ENCODE data around the gene RBM28.
"Not testable (repeated sequence)": the region's sequence is repeated elsewhere in the genome, so short reads cannot be mapped to it uniquely, and the experiment has no call there.

RBM28 gene

DNA sequence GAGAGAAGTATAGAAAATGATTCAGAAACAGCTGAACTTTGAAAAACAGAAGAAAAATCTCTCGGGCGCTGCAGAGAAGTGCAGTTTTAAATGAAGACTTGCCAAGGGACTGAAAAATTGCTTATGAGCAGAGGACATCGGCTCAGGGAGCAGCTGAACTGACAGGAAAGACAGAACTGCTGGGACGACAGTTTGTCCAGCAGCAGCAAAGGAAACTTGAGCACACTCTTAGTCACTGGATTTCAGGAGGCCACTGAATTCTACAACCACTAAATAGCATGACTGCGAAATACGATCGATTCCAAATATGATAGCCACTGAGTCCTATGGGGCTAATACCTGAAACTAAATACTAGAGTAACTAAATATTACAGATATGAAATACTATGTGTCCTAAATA lies 59.6 kb downstream of the RBM28 start:
- H3K36me3 ChIP-seq (ENCODE audit: insufficient read depth, low read length), result no peaks in the 10 kb centered on the region
- H3K4me3 ChIP-seq (ENCODE audit: low read depth, low read length), result no peak overlapping the region
- no peak overlapping the region for H3K27ac ChIP-seq (ENCODE audit: low read depth, low read length)
- no peaks in the 10 kb centered on the region for H3K79me2 ChIP-seq (ENCODE audit: control insufficient read depth, insufficient read depth, low read length, unreplicated experiment)
- H2AFZ ChIP-seq (ENCODE audit: low read length, unreplicated experiment), result no peak overlapping the region
- no peaks in the 10 kb centered on the region for H3K27me3 ChIP-seq (ENCODE audit: insufficient read depth, low read length)
- no peaks in the 10 kb centered on the region for H3K4me1 ChIP-seq (ENCODE audit: control insufficient read depth, insufficient read depth, low read length, unreplicated experiment)

- Histone ChIP-seq H3K27ac (ENCODE audit: low read depth, low read length) (no peak overlapping the region), H3K4me1 (ENCODE audit: control insufficient read depth, insufficient read depth, low read length, unreplicated experiment) (no peaks in the 10 kb centered on the region), H3K79me2 (ENCODE audit: control insufficient read depth, insufficient read depth, low read length, unreplicated experiment) (no peaks in the 10 kb centered on the region), H2AFZ (ENCODE audit: low read length, unreplicated experiment) (no peak overlapping the region), H3K27me3 (ENCODE audit: insufficient read depth, low read length) (no peaks in the 10 kb centered on the region), H3K36me3 (ENCODE audit: insufficient read depth, low read length) (no peaks in the 10 kb centered on the region), H3K4me3 (ENCODE audit: low read depth, low read length) (no peak overlapping the region)
Measured at GRCh38 chr7:128281605-128282380, 61.9 kb downstream of the RBM28 start.

DNA sequence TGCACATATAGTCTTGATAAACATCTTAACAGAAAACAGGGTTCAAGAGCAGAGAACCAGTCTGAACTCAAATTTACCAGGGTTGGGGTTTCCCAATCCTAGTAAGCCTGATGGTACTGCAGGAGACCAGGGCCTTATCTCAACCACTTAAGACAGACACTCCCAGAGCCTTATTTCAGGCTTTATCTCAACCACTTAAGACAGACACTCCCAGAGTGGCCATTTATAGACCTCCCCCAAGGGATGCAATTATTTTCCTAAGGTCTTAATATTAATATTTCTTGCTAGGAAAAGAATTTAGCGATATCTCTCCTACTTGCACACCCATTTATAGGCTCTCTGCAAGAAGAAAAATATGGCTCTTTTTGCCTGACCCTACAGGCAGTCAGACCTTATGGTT lies 63.3 kb downstream of the RBM28 start:
- not testable (repeated sequence) for H2AFZ ChIP-seq (ENCODE audit: low read length, unreplicated experiment)

DNA sequence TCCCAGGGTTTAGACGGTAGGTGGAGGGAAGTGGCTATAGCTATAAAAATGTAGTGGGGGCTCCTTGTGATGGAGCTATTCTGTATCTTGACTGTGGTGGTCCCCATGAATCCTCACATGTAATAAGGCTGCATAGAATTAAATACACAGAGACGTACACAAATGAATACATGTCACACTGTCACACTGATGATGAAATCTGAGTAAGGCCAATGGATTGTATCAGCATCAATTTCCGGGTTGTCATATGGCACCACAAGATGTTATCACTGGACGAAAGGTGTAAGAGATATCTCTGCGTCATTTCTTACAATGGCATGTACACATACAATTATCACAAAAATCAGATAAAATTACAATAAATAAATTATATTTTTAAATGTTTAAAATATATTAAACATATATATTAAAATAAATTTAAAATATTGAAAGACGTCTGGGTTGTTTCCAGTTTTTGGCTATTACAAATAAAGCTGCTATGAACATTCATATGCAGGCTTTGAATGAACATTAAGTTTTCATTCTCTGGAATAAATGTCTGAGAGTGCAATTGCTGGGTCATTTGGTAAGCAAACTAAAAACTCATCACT lies 64.5 kb downstream of the RBM28 start:
- Histone ChIP-seq H3K4me3 (ENCODE audit: low read depth, low read length) (no peak overlapping the region), H3K4me1 (ENCODE audit: control insufficient read depth, insufficient read depth, low read length, unreplicated experiment) (no peaks in the 10 kb centered on the region), H2AFZ (ENCODE audit: low read length, unreplicated experiment) (no peak overlapping the region), H3K27me3 (ENCODE audit: insufficient read depth, low read length) (no peaks in the 10 kb centered on the region), H3K27ac (ENCODE audit: low read depth, low read length) (no peak overlapping the region), H3K36me3 (ENCODE audit: insufficient read depth, low read length) (no peaks in the 10 kb centered on the region), H3K79me2 (ENCODE audit: control insufficient read depth, insufficient read depth, low read length, unreplicated experiment) (no peaks in the 10 kb centered on the region)

More for the DNA sequence above, 63.3 kb downstream of the RBM28 start:
- H3K36me3 ChIP-seq (ENCODE audit: insufficient read depth, low read length); H3K27me3 ChIP-seq (ENCODE audit: insufficient read depth, low read length); H3K4me3 ChIP-seq (ENCODE audit: low read depth, low read length); H3K27ac ChIP-seq (ENCODE audit: low read depth, low read length); H3K4me1 ChIP-seq (ENCODE audit: control insufficient read depth, insufficient read depth, low read length, unreplicated experiment); H3K79me2 ChIP-seq (ENCODE audit: control insufficient read depth, insufficient read depth, low read length, unreplicated experiment): not testable (repeated sequence)

DNA sequence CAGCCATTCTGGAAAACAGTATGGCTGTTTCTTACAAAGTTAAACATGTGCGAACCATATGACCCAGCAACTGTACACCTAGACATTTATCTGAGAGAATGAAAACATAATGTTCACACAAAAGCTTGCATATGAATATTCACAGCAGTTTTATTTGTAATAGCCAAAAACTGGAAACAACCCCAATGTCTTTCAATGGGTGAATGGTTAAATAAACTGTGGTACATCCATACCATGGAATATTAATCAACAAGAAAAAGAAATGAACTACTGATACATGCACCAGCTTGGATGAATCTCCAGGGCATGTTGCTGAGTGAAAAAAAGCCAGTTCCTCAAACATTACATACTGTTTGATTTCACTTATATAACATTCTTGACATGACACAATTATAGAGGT lies 65.3 kb downstream of the RBM28 start:
- H3K4me3 ChIP-seq (ENCODE audit: low read depth, low read length), result no peak overlapping the region
- H3K79me2 ChIP-seq (ENCODE audit: control insufficient read depth, insufficient read depth, low read length, unreplicated experiment), result no peaks in the 10 kb centered on the region
- H3K36me3 ChIP-seq (ENCODE audit: insufficient read depth, low read length), result no peaks in the 10 kb centered on the region
- no peak overlapping the region for H3K27ac ChIP-seq (ENCODE audit: low read depth, low read length)
- no peaks in the 10 kb centered on the region for H3K27me3 ChIP-seq (ENCODE audit: insufficient read depth, low read length)
- no peak overlapping the region for H2AFZ ChIP-seq (ENCODE audit: low read length, unreplicated experiment)
- no peaks in the 10 kb centered on the region for H3K4me1 ChIP-seq (ENCODE audit: control insufficient read depth, insufficient read depth, low read length, unreplicated experiment)

GRCh38 chr7:128275681-128276080 lies 68.0 kb downstream of the RBM28 start:
- H3K4me1 ChIP-seq (ENCODE audit: control insufficient read depth, insufficient read depth, low read length, unreplicated experiment), result no peaks in the 10 kb centered on the region
- H3K27me3 ChIP-seq (ENCODE audit: insufficient read depth, low read length), result peaks cover 17% of the 10 kb centered on the region

GRCh38 chr7:128274884-128275603 lies 68.7 kb downstream of the RBM28 start:
- Histone ChIP-seq H3K4me3 (ENCODE audit: low read depth, low read length) (no peak overlapping the region), H3K27ac (ENCODE audit: low read depth, low read length) (no peak overlapping the region), H3K27me3 (ENCODE audit: insufficient read depth, low read length) (peaks cover 17% of the 10 kb centered on the region), H3K4me1 (ENCODE audit: control insufficient read depth, insufficient read depth, low read length, unreplicated experiment) (no peaks in the 10 kb centered on the region), H3K79me2 (ENCODE audit: control insufficient read depth, insufficient read depth, low read length, unreplicated experiment) (no peaks in the 10 kb centered on the region), H3K36me3 (ENCODE audit: insufficient read depth, low read length) (no peaks in the 10 kb centered on the region), H2AFZ (ENCODE audit: low read length, unreplicated experiment) (no peak overlapping the region)

More at GRCh38 chr7:128275681-128276080, 68.0 kb downstream of the RBM28 start:
- no peaks in the 10 kb centered on the region for H3K36me3 ChIP-seq (ENCODE audit: insufficient read depth, low read length)
- no peaks in the 10 kb centered on the region for H3K79me2 ChIP-seq (ENCODE audit: control insufficient read depth, insufficient read depth, low read length, unreplicated experiment)
- no peak overlapping the region for H2AFZ ChIP-seq (ENCODE audit: low read length, unreplicated experiment)
- H3K27ac ChIP-seq (ENCODE audit: low read depth, low read length), result no peak overlapping the region
- no peak overlapping the region for H3K4me3 ChIP-seq (ENCODE audit: low read depth, low read length)

GRCh38 chr7:128274246-128274883 lies 69.3 kb downstream of the RBM28 start:
- Histone ChIP-seq H3K36me3 (ENCODE audit: insufficient read depth, low read length) (no peaks in the 10 kb centered on the region), H3K27ac (ENCODE audit: low read depth, low read length) (no peak overlapping the region), H3K4me1 (ENCODE audit: control insufficient read depth, insufficient read depth, low read length, unreplicated experiment) (no peaks in the 10 kb centered on the region), H3K27me3 (ENCODE audit: insufficient read depth, low read length) (peaks cover 17% of the 10 kb centered on the region), H2AFZ (ENCODE audit: low read length, unreplicated experiment) (no peak overlapping the region), H3K4me3 (ENCODE audit: low read depth, low read length) (no peak overlapping the region), H3K79me2 (ENCODE audit: control insufficient read depth, insufficient read depth, low read length, unreplicated experiment) (no peaks in the 10 kb centered on the region)

DNA sequence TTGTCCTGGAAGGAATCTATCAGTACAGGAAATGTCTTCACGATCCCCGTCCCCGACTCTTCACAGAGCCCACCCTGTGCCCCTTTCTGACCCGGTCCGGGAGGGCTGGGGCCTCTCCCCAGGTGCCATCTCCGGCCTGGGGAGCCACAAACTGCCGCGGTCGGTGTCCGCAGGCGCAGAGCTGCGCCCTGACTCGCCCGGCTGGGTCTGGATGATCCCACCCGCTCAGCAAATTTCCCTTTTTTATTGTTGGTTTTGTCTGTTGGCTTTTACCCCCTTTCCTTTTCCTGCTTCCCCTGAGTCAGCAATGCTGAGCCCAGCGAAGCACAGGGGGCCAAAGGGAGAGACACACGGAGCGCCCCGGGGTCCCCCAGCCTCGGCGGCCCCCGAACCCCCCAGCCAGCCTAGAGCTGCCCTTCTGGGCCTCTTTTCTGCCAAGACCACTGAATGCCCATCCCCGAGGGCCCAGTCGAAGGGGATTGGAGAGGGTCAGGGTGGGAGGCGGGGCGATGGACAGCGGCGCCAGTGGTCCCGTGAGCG lies 71.7 kb downstream of the RBM28 start:
- peak overlapping the region; percentile 70 for H3K4me3 ChIP-seq (ENCODE audit: low read depth, low read length)
- no peak overlapping the region for H3K27ac ChIP-seq (ENCODE audit: low read depth, low read length)
- H3K4me1 ChIP-seq (ENCODE audit: control insufficient read depth, insufficient read depth, low read length, unreplicated experiment), result peaks cover 9% of the 10 kb centered on the region
- H3K27me3 ChIP-seq (ENCODE audit: insufficient read depth, low read length), result peaks cover 17% of the 10 kb centered on the region
- H3K36me3 ChIP-seq (ENCODE audit: insufficient read depth, low read length), result no peaks in the 10 kb centered on the region
- H3K79me2 ChIP-seq (ENCODE audit: control insufficient read depth, insufficient read depth, low read length, unreplicated experiment), result no peaks in the 10 kb centered on the region
- peak overlapping the region; percentile 64 for H2AFZ ChIP-seq (ENCODE audit: low read length, unreplicated experiment)

DNA sequence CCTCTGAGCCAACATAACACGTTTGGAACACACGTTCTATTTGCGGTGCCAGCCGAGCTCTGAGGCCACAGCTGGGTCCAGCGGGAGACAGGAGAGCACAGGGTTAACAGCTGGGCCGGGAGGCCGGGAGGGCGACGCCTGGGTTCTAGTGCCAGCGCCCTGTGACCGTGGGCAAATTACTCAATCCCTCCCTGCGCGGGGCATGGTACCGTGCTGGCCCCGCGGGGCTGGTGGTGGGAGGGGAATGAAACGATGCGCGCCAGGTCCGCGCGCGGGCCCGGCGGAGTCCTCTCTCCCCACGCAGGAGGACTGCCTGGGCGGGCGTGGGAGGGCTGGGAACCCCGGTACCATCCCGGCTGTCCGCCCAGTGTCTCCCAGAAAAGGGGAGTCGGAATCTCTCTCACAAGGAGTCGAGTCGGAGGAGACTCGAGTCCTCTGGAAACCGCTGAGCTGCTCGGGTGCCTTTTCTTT lies 72.2 kb downstream of the RBM28 start:
- Histone ChIP-seq H3K36me3 (ENCODE audit: insufficient read depth, low read length) (no peaks in the 10 kb centered on the region), H3K4me3 (ENCODE audit: low read depth, low read length) (peak overlapping the region; percentile 70), H2AFZ (ENCODE audit: low read length, unreplicated experiment) (peak overlapping the region; percentile 64), H3K27ac (ENCODE audit: low read depth, low read length) (no peak overlapping the region), H3K27me3 (ENCODE audit: insufficient read depth, low read length) (peaks cover 17% of the 10 kb centered on the region), H3K79me2 (ENCODE audit: control insufficient read depth, insufficient read depth, low read length, unreplicated experiment) (no peaks in the 10 kb centered on the region), H3K4me1 (ENCODE audit: control insufficient read depth, insufficient read depth, low read length, unreplicated experiment) (peaks cover 14% of the 10 kb centered on the region)

Data from ACC112 (cell line).